SU-DHL-6 (cell line): ENCODE measurements around the gene ZNF343.

Source experiments
- H2AFZ ChIP-seq: fragments of 200-600 bp; sonication (generic); 2 replicates; pipeline ENCODE4 v1.6.1; 2014; ENCODE audit warnings: low read depth, mild to moderate bottlenecking, moderate library complexity, mixed read lengths, antibody characterized with exemption, low read length; ENCODE audit not compliant: severe bottlenecking
- H3F3A ChIP-seq: fragments of 200-600 bp; shearing (Covaris generic); 2 replicates; pipeline ENCODE4 v1.6.0; 2016; ENCODE audit warnings: antibody characterized with exemption, mild to moderate bottlenecking; ENCODE audit not compliant: insufficient read depth
- H3K27ac ChIP-seq: fragments of 200-600 bp; sonication (generic); 2 replicates; pipeline ENCODE4 v1.5.1; 2016; ENCODE audit warnings: low read depth, mild to moderate bottlenecking, low read length, moderate library complexity, mixed read lengths
- H3K27me3 ChIP-seq: fragments of 200-600 bp; sonication (generic), shearing (Covaris generic); 2 replicates; pipeline ENCODE4 v1.6.0; 2014; ENCODE audit warnings: mild to moderate bottlenecking, low read length
- H3K36me3 ChIP-seq: fragments of 200-600 bp; sonication (generic); 2 replicates; pipeline ENCODE4 v1.6.1; 2014; ENCODE audit warnings: mild to moderate bottlenecking, low read length, mixed read lengths
- H3K4me2 ChIP-seq: fragments of 300-600, 200-600 bp; shearing (Covaris generic), sonication (generic); 2 replicates; pipeline ENCODE4 v1.6.0; 2014; ENCODE audit warnings: low read length, low read depth, mild to moderate bottlenecking; ENCODE audit not compliant: poor library complexity, severe bottlenecking
- H3K4me3 ChIP-seq: fragments of 200-600 bp; sonication (generic); 2 replicates; pipeline ENCODE4 v1.5.1; 2014; ENCODE audit warnings: antibody characterized with exemption, low read length, mild to moderate bottlenecking, mixed read lengths; ENCODE audit not compliant: insufficient read depth, poor library complexity, severe bottlenecking
- H3K79me2 ChIP-seq: fragments of 200-600 bp; sonication (generic); 2 replicates; pipeline ENCODE4 v1.6.1; 2014; ENCODE audit warnings: mild to moderate bottlenecking, low read length, moderate library complexity; ENCODE audit not compliant: insufficient read depth
- H3K9ac ChIP-seq: fragments of 200-600 bp; sonication (generic); 2 replicates; pipeline ENCODE4 v1.7.0; 2014; ENCODE audit warnings: mild to moderate bottlenecking, low read length
- H3K9me2 ChIP-seq: fragments of 200-600 bp; sonication (generic); replicated peaks from 2 replicates; pipeline ENCODE4 v1.6.1; 2014; ENCODE audit warnings: low read length; ENCODE audit not compliant: insufficient read depth
- H3K9me3 ChIP-seq: fragments of 200-600 bp; sonication (generic); 2 replicates; pipeline ENCODE4 v1.6.1; 2014; ENCODE audit warnings: low read length, mixed read lengths; ENCODE audit not compliant: insufficient read depth
- H4K20me1 ChIP-seq: fragments of 200-600 bp; sonication (generic); 2 replicates; pipeline ENCODE4 v1.6.1; 2014; ENCODE audit warnings: low read depth, mild to moderate bottlenecking, antibody characterized with exemption, low read length, moderate library complexity, mixed read lengths
- CTCF ChIP-seq: fragments of 200-600 bp; sonication (generic); IDR thresholded peaks from one replicate; pipeline ENCODE4 v1.5.1; 2017; ENCODE audit warnings: antibody characterized with exemption, mild to moderate bottlenecking, low read length, moderate library complexity; ENCODE audit not compliant: insufficient read depth, poor library complexity, severe bottlenecking
- EZH2phosphoT487 ChIP-seq: fragments of 200-600 bp; sonication (generic), shearing (Covaris generic); conservative IDR thresholded peaks from 2 replicates; pipeline ENCODE4 v1.6.1; 2018; ENCODE audit warnings: mild to moderate bottlenecking, antibody characterized with exemption, low read length, moderate library complexity, mixed read lengths

ZNF343 gene

GRCh38 chr20:2538931-2539720 lies 30.4 kb upstream of the ZNF343 start:
- no peaks in the 10 kb centered on the region for H3K79me2 ChIP-seq

GRCh38 chr20:2538356-2538755 lies 29.6 kb upstream of the ZNF343 start:
- H3K9me2 ChIP-seq, result no peaks in the 10 kb centered on the region
- no peak for TF ChIP-seq EZH2phosphoT487
- TF ChIP-seq CTCF, result no peak
- no peak overlapping the region for H3K9ac ChIP-seq
- H3F3A ChIP-seq, result no peaks in the 10 kb centered on the region
- H3K27me3 ChIP-seq, result no peaks in the 10 kb centered on the region
- H3K79me2 ChIP-seq, result no peaks in the 10 kb centered on the region
- H3K4me3 ChIP-seq, result no peak overlapping the region
- no peaks in the 10 kb centered on the region for H3K36me3 ChIP-seq
- no peak overlapping the region for H3K27ac ChIP-seq
- no peak overlapping the region for H3K4me2 ChIP-seq
- H4K20me1 ChIP-seq, result no peaks in the 10 kb centered on the region
- no peak overlapping the region for H2AFZ ChIP-seq
- H3K9me3 ChIP-seq, result no peaks in the 10 kb centered on the region

More at GRCh38 chr20:2538931-2539720, 30.4 kb upstream of the ZNF343 start:
- H3K36me3 ChIP-seq, result no peaks in the 10 kb centered on the region
- no peak overlapping the region for H2AFZ ChIP-seq
- TF ChIP-seq CTCF (no peak), EZH2phosphoT487 (no peak)
- H3K27ac ChIP-seq, result no peak overlapping the region
- no peaks in the 10 kb centered on the region for H3K9me2 ChIP-seq
- H3K27me3 ChIP-seq, result no peaks in the 10 kb centered on the region
- no peak overlapping the region for H3K4me3 ChIP-seq
- no peaks in the 10 kb centered on the region for H3K9me3 ChIP-seq
- H3K4me2 ChIP-seq, result no peak overlapping the region
- no peaks in the 10 kb centered on the region for H4K20me1 ChIP-seq
- no peaks in the 10 kb centered on the region for H3F3A ChIP-seq
- no peak overlapping the region for H3K9ac ChIP-seq

GRCh38 chr20:2537101-2537500 lies 28.4 kb upstream of the ZNF343 start:
- Histone ChIP-seq H2AFZ (no peak overlapping the region), H3K79me2 (no peaks in the 10 kb centered on the region), H3K4me2 (no peak overlapping the region), H3F3A (no peaks in the 10 kb centered on the region), H3K4me3 (no peak overlapping the region), H3K9ac (no peak overlapping the region), H3K9me2 (no peaks in the 10 kb centered on the region), H3K36me3 (no peaks in the 10 kb centered on the region), H4K20me1 (no peaks in the 10 kb centered on the region), H3K27ac (no peak overlapping the region), H3K9me3 (no peaks in the 10 kb centered on the region), H3K27me3 (no peaks in the 10 kb centered on the region)
- no peak for TF ChIP-seq EZH2phosphoT487
- TF ChIP-seq CTCF, result no peak
